HEK293 (cell line): ENCODE results near the gene SENP1.

Source experiments
- MEIS1 ChIP-seq: sonication (generic); formaldehyde crosslinking; IDR thresholded peaks from 2 replicates; pipeline ENCODE4 v1.8.1; 2022; ENCODE audit warnings: missing genetic modification reagents, mild to moderate bottlenecking, borderline replicate concordance
- SP7 ChIP-seq: fragments of 450-650 bp; formaldehyde crosslinking; IDR thresholded peaks from 2 replicates; pipeline ENCODE4 v1.5.1; 2016; ENCODE audit warnings: missing biosample characterization, missing genetic modification characterization
- WT1 ChIP-seq: fragments of 450-650 bp; formaldehyde crosslinking; IDR thresholded peaks from 2 replicates; pipeline ENCODE4 v1.5.1; 2016; ENCODE audit warnings: missing biosample characterization, missing genetic modification characterization
- ZBTB21 ChIP-seq: fragments of 450-650 bp; formaldehyde crosslinking; IDR thresholded peaks from 2 replicates; pipeline ENCODE4 v1.5.1; 2017; ENCODE audit warnings: missing biosample characterization, missing genetic modification characterization
- ZBTB7A ChIP-seq: fragments of 450-650 bp; formaldehyde crosslinking; IDR thresholded peaks from 2 replicates; pipeline ENCODE4 v1.5.1; 2016; ENCODE audit warnings: low read depth, missing biosample characterization, missing genetic modification characterization
- ZFP37 ChIP-seq: fragments of 450-650 bp; formaldehyde crosslinking; IDR thresholded peaks from 2 replicates; pipeline ENCODE4 v1.5.1; 2016; ENCODE audit warnings: missing biosample characterization, missing genetic modification characterization
- ZNF221 ChIP-seq: fragments of 450-650 bp; formaldehyde crosslinking; IDR thresholded peaks from 2 replicates; pipeline ENCODE4 v1.5.1; 2017; ENCODE audit warnings: missing biosample characterization, missing genetic modification characterization, borderline replicate concordance
- ZNF341 ChIP-seq: fragments of 450-650 bp; formaldehyde crosslinking; IDR thresholded peaks from 2 replicates; pipeline ENCODE4; 2016; ENCODE audit warnings: low read depth, missing biosample characterization, missing genetic modification characterization
- ZNF423 ChIP-seq: fragments of 450-650 bp; formaldehyde crosslinking; IDR thresholded peaks from 2 replicates; pipeline ENCODE4 v1.5.1; 2016; ENCODE audit warnings: missing biosample characterization, missing genetic modification characterization
- ZNF473 ChIP-seq: fragments of 450-650 bp; formaldehyde crosslinking; IDR thresholded peaks from 2 replicates; pipeline ENCODE4 v1.5.1; 2017; ENCODE audit warnings: missing biosample characterization, missing genetic modification characterization
- ZNF555 ChIP-seq: fragments of 450-650 bp; formaldehyde crosslinking; conservative IDR thresholded peaks from 2 replicates; pipeline ENCODE4 v1.5.1; 2017; ENCODE audit warnings: missing biosample characterization, mild to moderate bottlenecking, missing genetic modification characterization, inconsistent platforms
- ZNF658 ChIP-seq: fragments of 450-650 bp; formaldehyde crosslinking; IDR thresholded peaks from 2 replicates; pipeline ENCODE4; 2016; ENCODE audit warnings: missing biosample characterization, missing genetic modification characterization
- ZNF660 ChIP-seq: fragments of 450-650 bp; IDR thresholded peaks from 2 replicates; pipeline ENCODE4 v1.5.1; 2018; ENCODE audit warnings: missing biosample characterization, mild to moderate bottlenecking, missing genetic modification characterization
- ZNF843 ChIP-seq: fragments of 450-650 bp; formaldehyde crosslinking; IDR thresholded peaks from 2 replicates; pipeline ENCODE4 v1.5.1; 2016; ENCODE audit warnings: missing biosample characterization, missing genetic modification characterization
- TF ChIP-seq, protein P1 (sequence below): fragments of 450-650 bp; formaldehyde crosslinking; conservative IDR thresholded peaks from 2 replicates; pipeline ENCODE4 v1.5.1; 2016; ENCODE audit warnings: low read depth, missing biosample characterization, missing genetic modification characterization
- TF ChIP-seq, protein P2 (sequence below): fragments of 450-650 bp; formaldehyde crosslinking; IDR thresholded peaks from 2 replicates; pipeline ENCODE4 v1.5.1; 2016; ENCODE audit warnings: missing biosample characterization, missing genetic modification characterization
- TF ChIP-seq, protein P3 (sequence below): fragments of 450-650 bp; formaldehyde crosslinking; IDR thresholded peaks from 2 replicates; pipeline ENCODE4 v1.5.1; 2017; ENCODE audit warnings: missing biosample characterization, missing genetic modification characterization
- TF ChIP-seq, protein P4 (sequence below): fragments of 450-650 bp; formaldehyde crosslinking; IDR thresholded peaks from 2 replicates; pipeline ENCODE4 v1.5.1; 2017; ENCODE audit warnings: missing biosample characterization, mild to moderate bottlenecking, missing genetic modification characterization, moderate library complexity
- TF ChIP-seq, protein P5 (sequence below): fragments of 450-650 bp; IDR thresholded peaks from 2 replicates; pipeline ENCODE4 v1.5.1; 2018; ENCODE audit warnings: missing biosample characterization, missing genetic modification characterization
- TF ChIP-seq, protein P6 (sequence below): fragments of 450-650 bp; formaldehyde crosslinking; IDR thresholded peaks from 2 replicates; pipeline ENCODE4 v1.5.1; 2016; ENCODE audit warnings: missing biosample characterization, missing genetic modification characterization
- TF ChIP-seq, protein P7 (sequence below): fragments of 450-650 bp; formaldehyde crosslinking; IDR thresholded peaks from 2 replicates; pipeline ENCODE4 v1.5.1; 2017; ENCODE audit warnings: missing biosample characterization, missing genetic modification characterization
- TF ChIP-seq, protein P8 (sequence below): fragments of 450-650 bp; formaldehyde crosslinking; optimal IDR thresholded peaks from 2 replicates; pipeline ENCODE3; 2016; ENCODE audit warnings: missing biosample characterization, mild to moderate bottlenecking, missing genetic modification characterization

The SENP1 gene

DNA sequence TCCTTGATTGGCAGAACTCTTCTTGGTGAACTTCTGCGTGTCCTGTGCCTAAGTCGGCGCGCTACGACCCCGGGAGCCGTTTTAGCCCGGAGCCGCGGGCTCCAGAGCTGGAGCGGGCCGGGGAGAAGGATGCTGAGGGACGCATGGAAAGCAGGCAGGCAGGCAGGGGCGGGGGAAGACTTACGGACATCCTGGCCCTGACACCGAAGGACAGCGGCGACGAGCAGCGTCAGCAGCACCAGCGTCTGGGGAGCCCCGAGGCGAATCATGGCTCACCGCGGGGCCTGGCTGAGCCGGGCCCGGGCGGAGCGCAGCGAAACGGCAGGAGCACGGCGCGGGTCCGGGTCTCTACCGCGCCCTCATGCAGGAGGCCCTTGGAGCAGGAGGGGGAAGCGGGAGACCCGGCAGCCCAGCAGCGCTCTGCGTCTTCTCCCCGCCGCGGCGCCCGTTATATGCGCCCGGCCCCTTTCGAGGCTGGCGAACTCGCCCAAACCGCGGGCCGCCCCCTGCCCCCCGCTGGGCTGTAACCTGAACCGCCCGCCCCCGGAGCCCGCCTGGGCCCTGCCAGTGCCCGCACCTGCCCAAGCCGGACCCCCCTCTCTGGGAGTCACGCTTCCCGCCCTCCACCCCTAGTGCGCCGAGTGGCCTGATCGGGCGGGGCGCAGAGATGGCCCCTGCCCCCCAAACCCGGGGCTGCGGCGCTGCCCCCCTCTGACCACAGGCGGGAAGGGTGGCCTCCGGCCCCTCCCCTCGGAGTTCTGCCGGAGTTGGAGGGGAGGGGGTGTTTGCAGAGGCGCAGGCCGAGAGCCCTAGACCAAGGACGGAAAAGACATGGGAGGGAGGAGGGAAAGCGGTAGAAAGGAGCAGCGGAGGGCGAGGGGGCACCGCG lies 101.6 kb downstream of the SENP1 start, which contains the start of gene COL2A1 (continued):
- TF ChIP-seq, protein P1, sequence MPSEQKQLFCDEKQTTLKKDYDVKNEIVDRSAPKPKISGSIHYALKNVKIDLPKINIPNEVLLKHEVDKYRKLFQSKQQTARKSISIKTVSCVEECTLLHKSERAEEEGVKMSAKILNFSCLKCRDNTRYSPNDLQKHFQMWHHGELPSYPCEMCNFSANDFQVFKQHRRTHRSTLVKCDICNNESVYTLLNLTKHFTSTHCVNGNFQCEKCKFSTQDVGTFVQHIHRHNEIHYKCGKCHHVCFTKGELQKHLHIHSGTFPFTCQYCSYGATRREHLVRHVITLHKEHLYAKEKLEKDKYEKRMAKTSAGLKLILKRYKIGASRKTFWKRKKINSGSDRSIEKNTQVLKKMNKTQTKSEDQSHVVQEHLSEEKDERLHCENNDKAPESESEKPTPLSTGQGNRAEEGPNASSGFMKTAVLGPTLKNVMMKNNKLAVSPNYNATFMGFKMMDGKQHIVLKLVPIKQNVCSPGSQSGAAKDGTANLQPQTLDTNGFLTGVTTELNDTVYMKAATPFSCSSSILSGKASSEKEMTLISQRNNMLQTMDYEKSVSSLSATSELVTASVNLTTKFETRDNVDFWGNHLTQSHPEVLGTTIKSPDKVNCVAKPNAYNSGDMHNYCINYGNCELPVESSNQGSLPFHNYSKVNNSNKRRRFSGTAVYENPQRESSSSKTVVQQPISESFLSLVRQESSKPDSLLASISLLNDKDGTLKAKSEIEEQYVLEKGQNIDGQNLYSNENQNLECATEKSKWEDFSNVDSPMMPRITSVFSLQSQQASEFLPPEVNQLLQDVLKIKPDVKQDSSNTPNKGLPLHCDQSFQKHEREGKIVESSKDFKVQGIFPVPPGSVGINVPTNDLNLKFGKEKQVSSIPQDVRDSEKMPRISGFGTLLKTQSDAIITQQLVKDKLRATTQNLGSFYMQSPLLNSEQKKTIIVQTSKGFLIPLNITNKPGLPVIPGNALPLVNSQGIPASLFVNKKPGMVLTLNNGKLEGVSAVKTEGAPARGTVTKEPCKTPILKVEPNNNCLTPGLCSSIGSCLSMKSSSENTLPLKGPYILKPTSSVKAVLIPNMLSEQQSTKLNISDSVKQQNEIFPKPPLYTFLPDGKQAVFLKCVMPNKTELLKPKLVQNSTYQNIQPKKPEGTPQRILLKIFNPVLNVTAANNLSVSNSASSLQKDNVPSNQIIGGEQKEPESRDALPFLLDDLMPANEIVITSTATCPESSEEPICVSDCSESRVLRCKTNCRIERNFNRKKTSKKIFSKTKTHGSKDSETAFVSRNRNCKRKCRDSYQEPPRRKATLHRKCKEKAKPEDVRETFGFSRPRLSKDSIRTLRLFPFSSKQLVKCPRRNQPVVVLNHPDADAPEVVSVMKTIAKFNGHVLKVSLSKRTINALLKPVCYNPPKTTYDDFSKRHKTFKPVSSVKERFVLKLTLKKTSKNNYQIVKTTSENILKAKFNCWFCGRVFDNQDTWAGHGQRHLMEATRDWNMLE: no peak
- TF ChIP-seq ZBTB7A (tag by site-specific recombination) (no peak), ZNF341 (tag by site-specific recombination) (peak; percentile 67; the same call in 1 of the 2 replicates), ZBTB21 (no peak), ZNF473 (no peak), ZNF660 (tag by site-specific recombination) (no peak), ZNF555 (tag by site-specific recombination) (no peak), ZNF658 (tag by site-specific recombination) (no peak), WT1 (tag by site-specific recombination) (0 out of 2 replicates have a peak, but pooled peaks have one; percentile 17), ZNF221 (tag by site-specific recombination) (no peak), ZFP37 (no peak), MEIS1 (CRISPR knock-in tag) (no peak), ZNF423 (tag by site-specific recombination) (0 out of 2 replicates have a peak, but pooled peaks have one; percentile 28), ZNF843 (tag by site-specific recombination) (no peak), SP7 (tag by site-specific recombination) (0 out of 2 replicates have a peak, but pooled peaks have one; percentile 27)
- TF ChIP-seq, protein P2, sequence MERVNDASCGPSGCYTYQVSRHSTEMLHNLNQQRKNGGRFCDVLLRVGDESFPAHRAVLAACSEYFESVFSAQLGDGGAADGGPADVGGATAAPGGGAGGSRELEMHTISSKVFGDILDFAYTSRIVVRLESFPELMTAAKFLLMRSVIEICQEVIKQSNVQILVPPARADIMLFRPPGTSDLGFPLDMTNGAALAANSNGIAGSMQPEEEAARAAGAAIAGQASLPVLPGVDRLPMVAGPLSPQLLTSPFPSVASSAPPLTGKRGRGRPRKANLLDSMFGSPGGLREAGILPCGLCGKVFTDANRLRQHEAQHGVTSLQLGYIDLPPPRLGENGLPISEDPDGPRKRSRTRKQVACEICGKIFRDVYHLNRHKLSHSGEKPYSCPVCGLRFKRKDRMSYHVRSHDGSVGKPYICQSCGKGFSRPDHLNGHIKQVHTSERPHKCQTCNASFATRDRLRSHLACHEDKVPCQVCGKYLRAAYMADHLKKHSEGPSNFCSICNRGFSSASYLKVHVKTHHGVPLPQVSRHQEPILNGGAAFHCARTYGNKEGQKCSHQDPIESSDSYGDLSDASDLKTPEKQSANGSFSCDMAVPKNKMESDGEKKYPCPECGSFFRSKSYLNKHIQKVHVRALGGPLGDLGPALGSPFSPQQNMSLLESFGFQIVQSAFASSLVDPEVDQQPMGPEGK: peak; percentile 73
- TF ChIP-seq, protein P3, sequence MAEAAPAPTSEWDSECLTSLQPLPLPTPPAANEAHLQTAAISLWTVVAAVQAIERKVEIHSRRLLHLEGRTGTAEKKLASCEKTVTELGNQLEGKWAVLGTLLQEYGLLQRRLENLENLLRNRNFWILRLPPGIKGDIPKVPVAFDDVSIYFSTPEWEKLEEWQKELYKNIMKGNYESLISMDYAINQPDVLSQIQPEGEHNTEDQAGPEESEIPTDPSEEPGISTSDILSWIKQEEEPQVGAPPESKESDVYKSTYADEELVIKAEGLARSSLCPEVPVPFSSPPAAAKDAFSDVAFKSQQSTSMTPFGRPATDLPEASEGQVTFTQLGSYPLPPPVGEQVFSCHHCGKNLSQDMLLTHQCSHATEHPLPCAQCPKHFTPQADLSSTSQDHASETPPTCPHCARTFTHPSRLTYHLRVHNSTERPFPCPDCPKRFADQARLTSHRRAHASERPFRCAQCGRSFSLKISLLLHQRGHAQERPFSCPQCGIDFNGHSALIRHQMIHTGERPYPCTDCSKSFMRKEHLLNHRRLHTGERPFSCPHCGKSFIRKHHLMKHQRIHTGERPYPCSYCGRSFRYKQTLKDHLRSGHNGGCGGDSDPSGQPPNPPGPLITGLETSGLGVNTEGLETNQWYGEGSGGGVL (tag by site-specific recombination): peak; percentile 91
- TF ChIP-seq, protein P4, sequence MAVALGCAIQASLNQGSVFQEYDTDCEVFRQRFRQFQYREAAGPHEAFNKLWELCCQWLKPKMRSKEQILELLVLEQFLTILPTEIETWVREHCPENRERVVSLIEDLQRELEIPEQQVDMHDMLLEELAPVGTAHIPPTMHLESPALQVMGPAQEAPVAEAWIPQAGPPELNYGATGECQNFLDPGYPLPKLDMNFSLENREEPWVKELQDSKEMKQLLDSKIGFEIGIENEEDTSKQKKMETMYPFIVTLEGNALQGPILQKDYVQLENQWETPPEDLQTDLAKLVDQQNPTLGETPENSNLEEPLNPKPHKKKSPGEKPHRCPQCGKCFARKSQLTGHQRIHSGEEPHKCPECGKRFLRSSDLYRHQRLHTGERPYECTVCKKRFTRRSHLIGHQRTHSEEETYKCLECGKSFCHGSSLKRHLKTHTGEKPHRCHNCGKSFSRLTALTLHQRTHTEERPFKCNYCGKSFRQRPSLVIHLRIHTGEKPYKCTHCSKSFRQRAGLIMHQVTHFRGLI (tag by site-specific recombination): 0 out of 2 replicates have a peak, but pooled peaks have one; percentile 56
- TF ChIP-seq, protein P5, sequence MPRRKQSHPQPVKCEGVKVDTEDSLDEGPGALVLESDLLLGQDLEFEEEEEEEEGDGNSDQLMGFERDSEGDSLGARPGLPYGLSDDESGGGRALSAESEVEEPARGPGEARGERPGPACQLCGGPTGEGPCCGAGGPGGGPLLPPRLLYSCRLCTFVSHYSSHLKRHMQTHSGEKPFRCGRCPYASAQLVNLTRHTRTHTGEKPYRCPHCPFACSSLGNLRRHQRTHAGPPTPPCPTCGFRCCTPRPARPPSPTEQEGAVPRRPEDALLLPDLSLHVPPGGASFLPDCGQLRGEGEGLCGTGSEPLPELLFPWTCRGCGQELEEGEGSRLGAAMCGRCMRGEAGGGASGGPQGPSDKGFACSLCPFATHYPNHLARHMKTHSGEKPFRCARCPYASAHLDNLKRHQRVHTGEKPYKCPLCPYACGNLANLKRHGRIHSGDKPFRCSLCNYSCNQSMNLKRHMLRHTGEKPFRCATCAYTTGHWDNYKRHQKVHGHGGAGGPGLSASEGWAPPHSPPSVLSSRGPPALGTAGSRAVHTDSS (tag by site-specific recombination): no peak
- TF ChIP-seq, protein P6, sequence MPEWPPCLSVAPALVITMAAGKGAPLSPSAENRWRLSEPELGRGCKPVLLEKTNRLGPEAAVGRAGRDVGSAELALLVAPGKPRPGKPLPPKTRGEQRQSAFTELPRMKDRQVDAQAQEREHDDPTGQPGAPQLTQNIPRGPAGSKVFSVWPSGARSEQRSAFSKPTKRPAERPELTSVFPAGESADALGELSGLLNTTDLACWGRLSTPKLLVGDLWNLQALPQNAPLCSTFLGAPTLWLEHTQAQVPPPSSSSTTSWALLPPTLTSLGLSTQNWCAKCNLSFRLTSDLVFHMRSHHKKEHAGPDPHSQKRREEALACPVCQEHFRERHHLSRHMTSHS (tag by site-specific recombination): no peak
- TF ChIP-seq, protein P7, sequence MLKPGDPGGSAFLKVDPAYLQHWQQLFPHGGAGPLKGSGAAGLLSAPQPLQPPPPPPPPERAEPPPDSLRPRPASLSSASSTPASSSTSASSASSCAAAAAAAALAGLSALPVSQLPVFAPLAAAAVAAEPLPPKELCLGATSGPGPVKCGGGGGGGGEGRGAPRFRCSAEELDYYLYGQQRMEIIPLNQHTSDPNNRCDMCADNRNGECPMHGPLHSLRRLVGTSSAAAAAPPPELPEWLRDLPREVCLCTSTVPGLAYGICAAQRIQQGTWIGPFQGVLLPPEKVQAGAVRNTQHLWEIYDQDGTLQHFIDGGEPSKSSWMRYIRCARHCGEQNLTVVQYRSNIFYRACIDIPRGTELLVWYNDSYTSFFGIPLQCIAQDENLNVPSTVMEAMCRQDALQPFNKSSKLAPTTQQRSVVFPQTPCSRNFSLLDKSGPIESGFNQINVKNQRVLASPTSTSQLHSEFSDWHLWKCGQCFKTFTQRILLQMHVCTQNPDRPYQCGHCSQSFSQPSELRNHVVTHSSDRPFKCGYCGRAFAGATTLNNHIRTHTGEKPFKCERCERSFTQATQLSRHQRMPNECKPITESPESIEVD (tag by site-specific recombination): no peak
- TF ChIP-seq, protein P8, sequence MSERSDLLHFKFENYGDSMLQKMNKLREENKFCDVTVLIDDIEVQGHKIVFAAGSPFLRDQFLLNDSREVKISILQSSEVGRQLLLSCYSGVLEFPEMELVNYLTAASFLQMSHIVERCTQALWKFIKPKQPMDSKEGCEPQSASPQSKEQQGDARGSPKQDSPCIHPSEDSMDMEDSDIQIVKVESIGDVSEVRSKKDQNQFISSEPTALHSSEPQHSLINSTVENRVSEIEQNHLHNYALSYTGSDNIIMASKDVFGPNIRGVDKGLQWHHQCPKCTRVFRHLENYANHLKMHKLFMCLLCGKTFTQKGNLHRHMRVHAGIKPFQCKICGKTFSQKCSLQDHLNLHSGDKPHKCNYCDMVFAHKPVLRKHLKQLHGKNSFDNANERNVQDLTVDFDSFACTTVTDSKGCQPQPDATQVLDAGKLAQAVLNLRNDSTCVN: peak; percentile 58
